ENCODE measurements around the gene CBFA2T3.

CBFA2T3 gene

DNA sequence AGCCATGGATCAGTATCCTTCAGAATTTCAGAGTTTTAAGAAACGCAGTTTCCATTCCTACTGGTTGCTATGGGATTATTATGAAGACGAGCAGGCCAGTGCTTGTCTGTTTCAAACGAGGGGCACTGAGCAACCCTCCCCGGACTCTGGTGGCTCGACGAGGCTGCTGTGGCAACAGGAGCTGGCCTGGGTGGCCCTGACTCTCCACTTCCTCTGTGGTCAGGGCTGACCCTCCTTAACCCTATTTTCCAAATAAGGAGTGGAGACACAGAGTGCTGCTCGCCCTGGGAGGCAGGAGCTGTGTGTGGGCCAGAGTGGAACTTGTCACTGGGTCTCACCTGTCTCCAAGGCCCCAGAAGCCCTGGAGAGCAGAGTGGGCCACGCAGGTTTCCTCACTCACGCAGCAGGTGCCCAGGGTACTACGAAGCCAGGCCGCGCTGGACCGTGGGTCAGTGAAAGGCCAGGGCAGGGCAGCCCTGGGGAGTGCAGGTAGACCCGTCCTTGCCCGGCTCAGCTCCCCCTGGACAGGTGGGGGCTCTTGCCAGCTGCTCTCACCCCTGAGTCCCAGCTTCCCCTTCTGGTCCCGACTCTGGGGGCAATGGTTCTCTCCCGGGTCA is 123.6 kb downstream of the CBFA2T3 start:
- no peak for DNase-seq

DNA sequence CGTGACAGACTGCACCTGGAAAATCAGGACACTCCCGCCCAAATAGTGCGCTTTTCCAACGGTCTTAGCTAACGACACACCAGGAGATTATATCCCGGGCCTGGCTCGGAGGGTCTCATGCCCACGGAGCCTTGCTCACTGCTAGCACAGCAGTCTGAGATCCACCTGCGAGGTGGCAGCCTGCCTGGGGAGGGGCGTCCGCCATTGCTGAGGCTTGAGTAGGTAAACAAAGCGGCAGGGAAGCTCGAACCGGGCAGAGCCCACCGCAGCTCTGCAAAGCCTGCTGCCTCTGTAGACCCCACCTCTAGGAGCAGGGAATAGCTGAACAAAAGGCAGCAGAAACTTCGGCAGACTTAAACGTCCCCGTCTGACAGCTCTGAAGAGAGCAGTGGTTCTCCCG is 125.4 kb downstream of the CBFA2T3 start:
- DNase-seq, result no peak

- no peak for DNase-seq
Observed at GRCh38 chr16:88850531-88851199, 126.3 kb downstream of the CBFA2T3 start.

GRCh38 chr16:88848557-88848956 is 128.4 kb downstream of the CBFA2T3 start:
- DNase-seq, result no peak

- DNase-seq, result no peak
Observed at GRCh38 chr16:88847654-88848053, 129.4 kb downstream of the CBFA2T3 start.

GRCh38 chr16:88846088-88846487 is 130.9 kb downstream of the CBFA2T3 start:
- no peak for DNase-seq

- no peak for DNase-seq
Observed at GRCh38 chr16:88844419-88845036, 132.5 kb downstream of the CBFA2T3 start.

- no peak for DNase-seq
Observed at GRCh38 chr16:88843256-88843655, 133.8 kb downstream of the CBFA2T3 start.

- no peak for DNase-seq
Observed at GRCh38 chr16:88842806-88843205, 134.2 kb downstream of the CBFA2T3 start.

DNA sequence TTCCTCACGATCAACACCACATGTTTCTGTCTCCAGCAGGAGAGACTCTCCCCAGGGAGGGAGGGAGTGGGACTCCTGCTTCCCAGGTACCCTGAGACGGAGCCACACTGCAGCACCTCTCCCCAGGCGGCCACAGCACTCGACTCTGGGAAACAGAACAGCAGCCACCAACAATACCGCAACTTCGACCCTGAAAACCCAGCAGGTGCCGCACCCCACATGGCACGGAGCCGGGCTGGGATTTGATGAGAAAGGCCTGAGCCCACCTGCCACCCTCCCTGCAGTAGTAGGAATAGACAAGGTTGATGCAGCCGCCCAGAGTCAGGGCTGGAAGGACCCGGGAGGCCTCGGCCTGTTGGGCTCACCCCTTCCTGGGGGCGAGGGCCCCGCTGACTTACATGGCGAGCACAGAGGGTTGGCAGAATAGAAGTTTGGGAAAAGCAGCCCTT is 134.7 kb downstream of the CBFA2T3 start:
- no peak for DNase-seq

- no peak for DNase-seq
Observed at GRCh38 chr16:88841521-88842307, 135.3 kb downstream of the CBFA2T3 start.

GRCh38 chr16:88840600-88841215 is 136.3 kb downstream of the CBFA2T3 start:
- DNase-seq, result no peak

- DNase-seq, result no peak
Observed at GRCh38 chr16:88839745-88840599, 137.0 kb downstream of the CBFA2T3 start.

DNA sequence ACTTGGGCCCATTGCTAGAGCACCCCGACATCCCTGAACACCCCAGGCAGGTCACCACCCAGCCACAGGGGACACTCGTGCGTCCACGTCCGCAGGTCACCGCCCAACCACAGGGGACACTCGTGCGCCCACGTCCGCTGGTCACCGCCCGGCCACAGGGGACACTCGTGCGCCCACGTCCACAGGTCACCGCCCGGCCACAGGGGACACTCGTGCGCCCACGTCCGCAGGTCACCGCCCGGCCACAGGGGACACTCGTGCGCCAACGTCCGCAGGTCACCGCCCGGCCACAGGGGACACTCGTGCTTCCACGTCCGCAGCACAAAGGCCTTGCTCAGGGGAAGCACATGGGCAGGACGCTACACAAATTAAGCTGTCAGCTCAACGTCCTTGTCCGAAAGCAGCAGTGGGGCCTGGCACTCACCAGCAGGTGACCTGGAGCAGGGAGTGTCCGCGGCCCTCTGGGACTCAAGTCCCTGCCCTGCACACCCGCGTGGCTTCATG is 137.9 kb downstream of the CBFA2T3 start:
- DNase-seq, result no peak

DNA sequence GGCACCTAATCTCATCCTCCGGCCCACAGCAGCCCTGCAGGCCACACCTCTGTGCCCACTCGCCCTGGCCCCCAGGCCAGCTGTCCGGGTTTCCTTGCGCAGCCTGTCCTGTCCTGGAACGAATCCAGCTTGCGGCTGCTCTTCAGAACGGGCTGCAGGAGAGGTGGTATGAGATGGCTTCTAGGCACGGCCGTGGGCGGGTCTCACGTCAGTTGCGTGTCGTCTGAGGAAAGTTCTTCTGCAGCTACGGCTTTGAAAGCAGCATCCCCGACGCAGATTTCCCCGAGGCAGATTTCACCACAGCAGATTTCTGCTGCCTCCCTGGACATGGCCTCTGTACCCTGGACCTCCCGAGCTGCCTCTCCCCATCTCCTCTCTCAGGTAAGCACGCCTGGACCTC is 138.4 kb downstream of the CBFA2T3 start:
- DNase-seq, result no peak

DNA sequence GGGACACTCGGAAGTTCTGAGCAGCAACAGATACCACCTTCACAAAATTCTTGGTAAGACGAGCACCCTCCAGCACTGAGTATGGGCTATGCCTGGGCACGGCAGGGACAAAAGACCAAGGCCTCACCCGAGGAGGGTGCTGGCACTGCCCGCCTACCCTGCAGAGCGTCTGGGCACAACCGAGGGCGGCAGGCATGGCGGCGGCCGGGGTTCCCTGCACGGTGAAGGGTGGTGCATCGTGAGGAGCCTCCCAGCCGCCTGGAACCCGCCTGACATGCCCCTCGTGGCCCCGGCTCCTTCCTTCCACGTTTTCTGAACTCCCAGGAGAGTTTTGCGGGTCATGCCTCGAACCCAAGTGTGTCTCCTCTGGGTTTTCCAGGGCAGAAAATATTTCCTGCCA is 139.2 kb downstream of the CBFA2T3 start:
- DNase-seq, result no peak

- DNase-seq, result no peak
Observed at GRCh38 chr16:88836791-88837190, 140.2 kb downstream of the CBFA2T3 start.

- DNase-seq, result no peak
Observed at GRCh38 chr16:88835818-88836217, 141.2 kb downstream of the CBFA2T3 start.

DNA sequence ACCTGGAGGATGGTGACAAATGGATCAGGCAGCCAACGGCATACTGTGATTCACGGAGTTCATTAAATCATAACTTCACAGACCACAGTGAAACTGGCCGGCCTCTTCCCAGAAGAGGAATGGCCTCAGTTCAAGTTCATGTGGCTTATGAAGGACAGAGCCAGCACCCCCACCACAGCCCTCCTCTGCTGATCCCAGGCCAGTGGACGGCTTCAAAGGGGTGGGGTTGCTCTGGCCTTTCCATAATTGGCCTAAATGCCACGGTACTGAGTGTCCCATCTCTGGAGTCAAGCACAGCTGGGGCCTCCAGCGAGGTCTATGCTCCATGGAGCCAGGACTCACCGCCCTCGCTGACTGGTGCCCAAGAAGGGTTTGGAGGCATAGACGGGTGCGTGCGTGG is 141.6 kb downstream of the CBFA2T3 start:
- DNase-seq, result no peak

- no peak for DNase-seq
Observed at GRCh38 chr16:88834670-88835069, 142.3 kb downstream of the CBFA2T3 start.

GRCh38 chr16:88833086-88833485 is 143.9 kb downstream of the CBFA2T3 start:
- DNase-seq, result no peak

GRCh38 chr16:88831838-88832237 is 145.2 kb downstream of the CBFA2T3 start:
- no peak for DNase-seq
